GM12873 (cell line): ENCODE data around the gene RPL12.

Experiments used
- CTCF ChIP-seq: IDR thresholded peaks from 2 replicates; pipeline ENCODE4 v1.5.1; 2012; ENCODE audit warnings: low read depth, mild to moderate bottlenecking, moderate library complexity, low read length, control low read depth; ENCODE audit not compliant: insufficient read depth; ENCODE audit errors: missing control alignments

RPL12 gene

GRCh38 chr9:127467621-127468020, 16.4 kb upstream of the RPL12 start:
- no peak for TF ChIP-seq CTCF

GRCh38 chr9:127463911-127464310, 12.7 kb upstream of the RPL12 start:
- no peak for TF ChIP-seq CTCF

GRCh38 chr9:127463382-127463781, 12.2 kb upstream of the RPL12 start:
- TF ChIP-seq CTCF: no peak

GRCh38 chr9:127458921-127459320, 7.7 kb upstream of the RPL12 start:
- no peak for TF ChIP-seq CTCF

GRCh38 chr9:127457191-127457878, 6.1 kb upstream of the RPL12 start:
- no peak for TF ChIP-seq CTCF

GRCh38 chr9:127455324-127455992, 4.3 kb upstream of the RPL12 start:
- peak; percentile 58 for TF ChIP-seq CTCF

DNA sequence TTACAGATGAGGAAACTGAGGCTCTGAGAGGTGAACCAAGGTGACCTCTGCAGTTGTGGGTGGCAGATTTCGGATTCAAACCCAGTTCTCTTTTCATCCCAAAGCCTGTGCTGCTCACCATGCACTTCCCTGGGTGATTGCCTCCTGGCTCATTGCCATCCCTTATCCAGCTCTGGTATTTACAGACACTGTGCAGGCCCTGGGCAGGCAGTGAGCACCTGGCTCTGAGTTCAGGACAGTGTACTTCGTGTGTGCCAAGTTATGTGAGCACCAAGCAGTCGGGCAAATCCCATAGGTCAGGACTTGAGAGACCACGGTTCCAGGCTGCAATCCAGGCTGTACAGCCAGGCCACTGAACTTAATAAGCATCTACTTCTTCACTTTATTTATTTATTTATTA, 1.5 kb upstream of the RPL12 start:
- no peak for TF ChIP-seq CTCF
